ENCODE data around the gene CA10.

DNA sequence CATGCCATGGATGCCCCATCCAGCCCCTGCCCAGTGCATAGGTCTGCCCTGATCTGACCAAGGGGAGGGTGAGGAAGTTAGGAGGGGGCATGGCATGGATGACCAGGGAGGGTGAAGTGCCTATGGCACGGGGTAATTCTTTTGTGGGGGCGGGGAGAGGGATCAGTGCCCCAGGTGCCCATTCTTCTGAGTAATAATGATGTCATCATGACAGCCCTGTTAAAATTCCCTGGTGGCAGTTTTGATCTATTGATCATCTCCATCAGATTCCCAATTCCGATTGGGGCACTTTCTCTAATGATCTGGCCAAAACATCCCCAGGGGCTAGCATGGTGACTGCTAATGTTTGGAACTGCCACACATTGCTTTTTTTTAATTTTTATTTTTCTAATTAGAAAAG lies 506.0 kb downstream of the CA10 start:
- TF ChIP-seq, protein P1, sequence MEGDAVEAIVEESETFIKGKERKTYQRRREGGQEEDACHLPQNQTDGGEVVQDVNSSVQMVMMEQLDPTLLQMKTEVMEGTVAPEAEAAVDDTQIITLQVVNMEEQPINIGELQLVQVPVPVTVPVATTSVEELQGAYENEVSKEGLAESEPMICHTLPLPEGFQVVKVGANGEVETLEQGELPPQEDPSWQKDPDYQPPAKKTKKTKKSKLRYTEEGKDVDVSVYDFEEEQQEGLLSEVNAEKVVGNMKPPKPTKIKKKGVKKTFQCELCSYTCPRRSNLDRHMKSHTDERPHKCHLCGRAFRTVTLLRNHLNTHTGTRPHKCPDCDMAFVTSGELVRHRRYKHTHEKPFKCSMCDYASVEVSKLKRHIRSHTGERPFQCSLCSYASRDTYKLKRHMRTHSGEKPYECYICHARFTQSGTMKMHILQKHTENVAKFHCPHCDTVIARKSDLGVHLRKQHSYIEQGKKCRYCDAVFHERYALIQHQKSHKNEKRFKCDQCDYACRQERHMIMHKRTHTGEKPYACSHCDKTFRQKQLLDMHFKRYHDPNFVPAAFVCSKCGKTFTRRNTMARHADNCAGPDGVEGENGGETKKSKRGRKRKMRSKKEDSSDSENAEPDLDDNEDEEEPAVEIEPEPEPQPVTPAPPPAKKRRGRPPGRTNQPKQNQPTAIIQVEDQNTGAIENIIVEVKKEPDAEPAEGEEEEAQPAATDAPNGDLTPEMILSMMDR (IDR thresholded peaks at IDR 0.05; ENCODE audit: low read depth, low read length, poor library complexity, severe bottlenecking): no peak
- TF ChIP-seq EZH2phosphoT487 (IDR thresholded peaks at IDR 0.05; ENCODE audit: borderline replicate concordance, low read length): no peak

All from DOHH2 (cell line).